HG02623 (cell line): Measurements from ENCODE around the gene XAF1.
"Not testable (repeated sequence)": the region's sequence is repeated elsewhere in the genome, so short reads cannot be mapped to it uniquely, and the experiment has no call there.

ENCODE experiments used
- ATAC-seq: cut with Tn5 transposase; IDR thresholded peaks from one replicate; pipeline ENCODE4 v1.9.1; 2021; ENCODE audit warnings: moderate library complexity; ENCODE audit not compliant: unreplicated experiment

The XAF1 gene

GRCh38 chr17:6797718-6798351, 42.0 kb downstream of the XAF1 start:
- ATAC-seq = no peak

- no peak for ATAC-seq
Measured at GRCh38 chr17:6799738-6800137, 43.9 kb downstream of the XAF1 start.

- ATAC-seq = no peak
Measured at GRCh38 chr17:6800422-6801027, 44.7 kb downstream of the XAF1 start.

GRCh38 chr17:6811510-6811909, 55.7 kb downstream of the XAF1 start:
- no peak for ATAC-seq

GRCh38 chr17:6812295-6812694, 56.4 kb downstream of the XAF1 start:
- ATAC-seq = no peak

- no peak for ATAC-seq
Measured at GRCh38 chr17:6815775-6816174, 59.9 kb downstream of the XAF1 start.

- ATAC-seq = not testable (repeated sequence)
Measured at GRCh38 chr17:6816368-6816767, 60.5 kb downstream of the XAF1 start.

GRCh38 chr17:6818938-6819337, 63.1 kb downstream of the XAF1 start:
- no peak for ATAC-seq

- no peak for ATAC-seq
Measured at GRCh38 chr17:6823011-6823442, 67.2 kb downstream of the XAF1 start.
